Left ventricle myocardium inferior (tissue), 1 donor: ENCODE data around the gene ROR1. TPM values are rescaled to one million over a fixed set of nuclear protein-coding genes. Genes with fewer than 3 reads are reported as not detected.

Experiments used
- DNase-seq: peaks from one replicate; pipeline ENCODE4 v3.0.0-alpha.2; 2020
- H3K27ac ChIP-seq: fragments of 200-600 bp; replicated peaks from 2 replicates; pipeline ENCODE4 v1.8.0; 2021
- H3K27me3 ChIP-seq: fragments of 200-600 bp; 2 replicates; pipeline ENCODE4 v1.8.0; 2021; ENCODE audit warnings: low read depth
- H3K36me3 ChIP-seq: fragments of 200-600 bp; 2 replicates; pipeline ENCODE4 v1.8.0; 2021
- H3K4me1 ChIP-seq: fragments of 200-600 bp; 2 replicates; pipeline ENCODE4 v1.8.0; 2021
- H3K4me3 ChIP-seq: fragments of 200-600 bp; 2 replicates; pipeline ENCODE4 v1.8.0; 2021; ENCODE audit warnings: mild to moderate bottlenecking, moderate library complexity
- H3K9me3 ChIP-seq: fragments of 200-600 bp; replicated peaks from 2 replicates; pipeline ENCODE4 v1.8.0; 2021
- intact Hi-C: fragments of 100-400 bp; cut with micrococcal nuclease; formaldehyde crosslinking; loops from one replicate; pipeline ENCODE4 v1.11.0; 2022
- total RNA-seq: library from RNA; stranded (reverse); fragmentation: NEBNext Ultra II Directional; extraction: Animal tissue kit (Norgen Biotek cat#: 25700); gene quantifications from one replicate; pipeline ENCODE4 v1.2.1, GENCODE V29; 2021
- TF ChIP-seq, protein P1 (sequence below): fragments of 200-600 bp; IDR thresholded peaks from 2 replicates; pipeline ENCODE4 v1.8.0; 2021; ENCODE audit warnings: antibody characterized with exemption, mild to moderate bottlenecking, borderline replicate concordance
- donor health status: DM: no; HTN: yes; CAD: no; lungs with severe emphysema.

ROR1 gene
- total RNA-seq, 1 donor from 2014 or later = 14.0 TPM

DNA sequence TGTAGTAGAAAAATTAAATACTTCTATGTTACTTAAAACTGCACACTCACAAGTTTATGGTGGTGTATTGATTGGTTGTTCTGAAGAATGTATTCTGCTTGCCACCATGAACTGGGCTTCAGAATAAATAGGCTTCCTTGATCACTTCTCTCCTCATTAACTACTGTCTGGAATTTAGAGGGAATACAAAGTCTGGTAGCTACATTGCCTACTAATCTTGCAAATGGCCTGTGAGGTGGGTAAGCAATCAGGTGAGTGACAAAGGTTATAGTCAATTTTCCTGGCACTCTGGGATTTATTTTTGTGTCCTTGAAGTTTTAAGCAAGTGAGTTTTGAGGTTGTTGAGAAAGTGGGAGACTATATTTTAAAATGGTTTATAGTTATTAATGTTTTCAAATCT is 101.8 kb downstream of the ROR1 start:
- Histone ChIP-seq H3K4me1 (peaks cover 35% of the 10 kb centered on the region), H3K27me3 (no peaks in the 10 kb centered on the region), H3K36me3 (no peaks in the 10 kb centered on the region), H3K9me3 (no peaks in the 10 kb centered on the region), H3K4me3 (no peak overlapping the region), H3K27ac (no peak overlapping the region)
- TF ChIP-seq, protein P1, sequence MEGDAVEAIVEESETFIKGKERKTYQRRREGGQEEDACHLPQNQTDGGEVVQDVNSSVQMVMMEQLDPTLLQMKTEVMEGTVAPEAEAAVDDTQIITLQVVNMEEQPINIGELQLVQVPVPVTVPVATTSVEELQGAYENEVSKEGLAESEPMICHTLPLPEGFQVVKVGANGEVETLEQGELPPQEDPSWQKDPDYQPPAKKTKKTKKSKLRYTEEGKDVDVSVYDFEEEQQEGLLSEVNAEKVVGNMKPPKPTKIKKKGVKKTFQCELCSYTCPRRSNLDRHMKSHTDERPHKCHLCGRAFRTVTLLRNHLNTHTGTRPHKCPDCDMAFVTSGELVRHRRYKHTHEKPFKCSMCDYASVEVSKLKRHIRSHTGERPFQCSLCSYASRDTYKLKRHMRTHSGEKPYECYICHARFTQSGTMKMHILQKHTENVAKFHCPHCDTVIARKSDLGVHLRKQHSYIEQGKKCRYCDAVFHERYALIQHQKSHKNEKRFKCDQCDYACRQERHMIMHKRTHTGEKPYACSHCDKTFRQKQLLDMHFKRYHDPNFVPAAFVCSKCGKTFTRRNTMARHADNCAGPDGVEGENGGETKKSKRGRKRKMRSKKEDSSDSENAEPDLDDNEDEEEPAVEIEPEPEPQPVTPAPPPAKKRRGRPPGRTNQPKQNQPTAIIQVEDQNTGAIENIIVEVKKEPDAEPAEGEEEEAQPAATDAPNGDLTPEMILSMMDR = no peak
- intact Hi-C loops = no loop called here
- no peak for DNase-seq

DNA sequence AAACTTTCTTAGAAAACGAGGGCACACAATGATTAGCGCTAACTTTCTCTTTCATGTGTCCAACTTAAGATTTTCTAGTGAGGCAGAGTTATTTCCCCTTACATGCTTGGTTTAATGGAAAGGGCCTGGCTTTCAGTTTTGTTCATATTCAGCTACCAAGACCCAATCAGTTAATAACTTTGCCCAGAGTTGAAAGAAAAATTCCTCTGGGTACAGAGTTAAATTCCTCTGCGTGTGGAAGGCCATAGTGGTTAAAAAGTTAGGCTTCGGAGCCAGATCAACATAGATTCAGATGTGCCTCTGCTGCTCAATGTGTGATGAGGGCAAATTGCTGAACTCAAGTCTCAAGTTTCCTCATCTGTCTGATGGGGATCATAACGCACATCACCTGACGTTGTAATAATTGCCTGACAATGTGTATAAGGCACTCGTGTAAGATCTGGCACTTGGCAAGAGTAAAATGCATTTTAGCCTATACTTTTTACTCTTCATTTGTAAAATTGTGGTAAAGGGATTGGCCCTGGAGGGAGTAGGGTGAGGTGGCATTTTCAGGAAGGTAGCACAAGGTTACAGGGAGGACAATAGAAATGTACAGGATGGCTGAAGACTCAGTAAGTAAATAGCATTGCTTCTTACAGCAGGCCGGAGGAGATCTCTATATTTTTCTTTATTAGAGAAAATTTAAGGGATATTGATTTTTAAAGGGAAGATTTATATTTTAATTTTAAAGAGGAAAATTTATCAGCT is 103.4 kb downstream of the ROR1 start:
- DNase-seq = no peak
- Histone ChIP-seq H3K27ac (no peak overlapping the region), H3K36me3 (no peaks in the 10 kb centered on the region), H3K27me3 (no peaks in the 10 kb centered on the region), H3K9me3 (no peaks in the 10 kb centered on the region), H3K4me1 (peaks cover 50% of the 10 kb centered on the region), H3K4me3 (no peak overlapping the region)
- intact Hi-C loops = no loop called here
- TF ChIP-seq, protein P1 = no peak

DNA sequence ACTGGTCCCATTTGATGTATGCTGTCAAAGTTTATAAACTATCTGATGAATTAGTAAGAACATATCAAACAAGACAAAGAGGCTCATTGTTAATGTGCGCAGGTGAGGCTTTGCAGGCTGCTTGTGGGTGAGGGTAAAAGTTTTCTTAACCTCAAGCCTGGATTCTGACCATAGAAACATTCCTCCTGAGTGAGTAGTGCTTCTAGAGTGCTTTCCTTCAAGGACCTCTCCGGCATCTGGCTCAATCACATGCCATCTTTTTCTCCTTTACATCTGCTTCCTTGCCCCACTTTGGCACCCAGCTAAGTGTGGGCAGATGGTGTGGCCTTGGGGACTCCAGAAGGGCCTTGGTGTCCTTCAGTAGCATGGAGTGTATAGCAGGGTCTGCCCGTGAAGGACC is 104.0 kb downstream of the ROR1 start:
- TF ChIP-seq, protein P1 = no peak
- intact Hi-C loops = no loop called here
- no peaks in the 10 kb centered on the region for H3K36me3 ChIP-seq
- H3K27me3 ChIP-seq = no peaks in the 10 kb centered on the region
- no peak for DNase-seq
- no peaks in the 10 kb centered on the region for H3K9me3 ChIP-seq
- H3K4me3 ChIP-seq = no peak overlapping the region
- no peak overlapping the region for H3K27ac ChIP-seq
- peaks cover 56% of the 10 kb centered on the region for H3K4me1 ChIP-seq

DNA sequence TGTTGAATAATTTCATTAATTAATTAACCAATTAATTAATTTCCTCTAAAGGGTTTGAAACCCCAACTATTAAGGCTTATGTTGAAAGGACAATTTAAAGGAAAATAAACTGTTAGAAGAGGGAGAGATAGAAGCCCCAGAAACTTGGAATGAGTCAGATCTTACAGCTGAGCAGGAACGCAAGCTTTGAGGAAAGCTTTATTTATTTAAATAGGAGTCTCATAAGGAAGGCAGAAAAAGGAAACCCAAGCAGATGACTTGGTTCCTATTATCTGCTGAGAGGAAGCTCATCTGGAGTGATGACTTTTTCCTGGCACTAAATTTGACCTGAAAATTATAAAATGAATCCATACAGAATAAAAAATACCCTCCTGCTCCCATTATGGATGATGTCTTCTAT is 105.1 kb downstream of the ROR1 start:
- intact Hi-C loops = no loop called here
- peaks cover 64% of the 10 kb centered on the region for H3K4me1 ChIP-seq

DNA sequence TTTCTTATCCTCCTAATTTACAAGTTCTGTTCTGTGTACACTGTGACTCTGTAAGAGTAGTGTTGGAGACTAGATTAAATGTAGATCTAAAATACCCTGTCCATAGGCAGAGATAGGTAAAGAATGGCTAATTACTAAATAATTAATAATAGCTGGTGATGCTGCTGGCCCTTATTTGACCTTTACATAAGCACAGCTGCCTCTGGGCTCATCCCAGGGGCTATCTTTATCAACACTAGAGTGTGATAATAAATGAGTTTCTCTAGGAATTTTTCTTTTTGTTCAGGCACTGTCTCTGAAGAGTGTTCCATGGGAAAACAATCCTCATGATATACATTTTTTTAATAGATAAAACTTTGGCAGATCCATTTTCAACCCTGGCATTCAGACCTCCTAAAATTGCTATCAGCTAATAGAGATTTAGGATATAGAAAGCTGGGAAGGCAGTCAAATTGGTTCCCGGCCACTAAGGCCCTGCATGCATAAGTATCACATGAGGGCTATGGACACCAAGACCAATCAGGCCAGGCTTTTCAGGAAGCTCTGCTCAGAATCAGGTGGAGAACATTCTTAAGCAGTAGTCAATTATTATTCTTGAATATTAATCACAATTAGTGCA is 107.2 kb downstream of the ROR1 start:
- TF ChIP-seq, protein P1 = no peak

More for the DNA sequence above, 105.1 kb downstream of the ROR1 start:
- no peaks in the 10 kb centered on the region for H3K36me3 ChIP-seq
- H3K4me3 ChIP-seq = no peak overlapping the region
- DNase-seq = no peak
- TF ChIP-seq, protein P1 = no peak
- H3K9me3 ChIP-seq = no peaks in the 10 kb centered on the region
- no peaks in the 10 kb centered on the region for H3K27me3 ChIP-seq
- no peak overlapping the region for H3K27ac ChIP-seq

More for the DNA sequence above, 107.2 kb downstream of the ROR1 start:
- intact Hi-C loops = no loop called here
- no peak overlapping the region for H3K4me3 ChIP-seq
- H3K36me3 ChIP-seq = no peaks in the 10 kb centered on the region
- H3K4me1 ChIP-seq = peaks cover 64% of the 10 kb centered on the region
- H3K27ac ChIP-seq = no peak overlapping the region
- no peak for DNase-seq
- H3K9me3 ChIP-seq = no peaks in the 10 kb centered on the region
- H3K27me3 ChIP-seq = no peaks in the 10 kb centered on the region
